ENCODE results near the gene ZDHHC18.
"Not testable (repeated sequence)": the region's sequence is repeated elsewhere in the genome, so short reads cannot be mapped to it uniquely, and the experiment has no call there.

ZDHHC18 gene

GRCh38 chr1:26864610-26865480 lies 38.4 kb downstream of the ZDHHC18 start:
- peak overlapping the region; percentile 67 for H3K4me3 ChIP-seq (ENCODE audit: low read depth, low read length)
- peak; percentile 98 for DNase-seq (ENCODE audit: low read depth)
- TF ChIP-seq CTCF (conservative IDR thresholded peaks at IDR 0.05; ENCODE audit: low read depth, low read length), result no peak

GRCh38 chr1:26873097-26873496 lies 46.6 kb downstream of the ZDHHC18 start:
- not testable (repeated sequence) for H3K4me3 ChIP-seq (ENCODE audit: low read depth, low read length); DNase-seq (ENCODE audit: low read depth)

- no peak for TF ChIP-seq CTCF (conservative IDR thresholded peaks at IDR 0.05; ENCODE audit: low read depth, low read length)
- H3K4me3 ChIP-seq (ENCODE audit: low read depth, low read length), result no peak overlapping the region
- DNase-seq (ENCODE audit: low read depth), result no peak
These were observed 48.4 kb downstream of the ZDHHC18 start for GRCh38 chr1:26874896-26875295.

GRCh38 chr1:26877326-26877725 lies 50.8 kb downstream of the ZDHHC18 start:
- TF ChIP-seq CTCF (conservative IDR thresholded peaks at IDR 0.05; ENCODE audit: low read depth, low read length), result no peak
- H3K4me3 ChIP-seq (ENCODE audit: low read depth, low read length), result no peak overlapping the region
- no peak for DNase-seq (ENCODE audit: low read depth)

- no peak for TF ChIP-seq CTCF (conservative IDR thresholded peaks at IDR 0.05; ENCODE audit: low read depth, low read length)
- no peak overlapping the region for H3K4me3 ChIP-seq (ENCODE audit: low read depth, low read length)
- no peak for DNase-seq (ENCODE audit: low read depth)
These were observed 53.3 kb downstream of the ZDHHC18 start for GRCh38 chr1:26879793-26880192.

GRCh38 chr1:26881611-26882010 lies 55.1 kb downstream of the ZDHHC18 start:
- H3K4me3 ChIP-seq (ENCODE audit: low read depth, low read length); DNase-seq (ENCODE audit: low read depth): not testable (repeated sequence)

GRCh38 chr1:26882696-26883463 lies 56.4 kb downstream of the ZDHHC18 start:
- DNase-seq (ENCODE audit: low read depth), result no peak
- TF ChIP-seq CTCF (conservative IDR thresholded peaks at IDR 0.05; ENCODE audit: low read depth, low read length), result no peak
- no peak overlapping the region for H3K4me3 ChIP-seq (ENCODE audit: low read depth, low read length)

- peak; percentile 73 for DNase-seq (ENCODE audit: low read depth)
- TF ChIP-seq CTCF (conservative IDR thresholded peaks at IDR 0.05; ENCODE audit: low read depth, low read length), result peak; percentile 66
- H3K4me3 ChIP-seq (ENCODE audit: low read depth, low read length), result no peak overlapping the region
These were observed 60.6 kb downstream of the ZDHHC18 start for GRCh38 chr1:26887125-26887524.
